Lower lobe of right lung (tissue), 2 donors: ENCODE data around the gene VPS45. TPM values are rescaled to one million over a fixed set of nuclear protein-coding genes. Genes with fewer than 3 reads are reported as not detected.
"Not testable (repeated sequence)": the region's sequence is repeated elsewhere in the genome, so short reads cannot be mapped to it uniquely, and the experiment has no call there.

Experiments used
- ATAC-seq, 2 donors: fragments of 200-7000 bp; cut with Tn5 transposase; one replicate each; pipeline ENCODE4 v1.9.1; 2020 to 2022; ENCODE audit warnings: mild to moderate bottlenecking in 2 of 2, moderate library complexity in 2 of 2
- DNase-seq: peaks from one replicate; pipeline ENCODE4 v3.0.0-alpha.2; 2020
- H3K27ac ChIP-seq: fragments of 200-600 bp; one replicate; pipeline ENCODE4 v1.8.0; 2022
- H3K27me3 ChIP-seq: fragments of 200-600 bp; one replicate; pipeline ENCODE4 v1.8.0; 2022; ENCODE audit warnings: low read depth
- H3K36me3 ChIP-seq: fragments of 200-600 bp; one replicate; pipeline ENCODE4 v1.8.0; 2022; ENCODE audit warnings: mild to moderate bottlenecking
- H3K4me1 ChIP-seq: fragments of 200-600 bp; one replicate; pipeline ENCODE4 v1.8.0; 2022
- H3K4me3 ChIP-seq: fragments of 200-600 bp; one replicate; pipeline ENCODE4 v1.8.0; 2022; ENCODE audit warnings: mild to moderate bottlenecking
- H3K9me3 ChIP-seq: fragments of 200-600 bp; one replicate; pipeline ENCODE4 v1.8.0; 2022
- intact Hi-C: fragments of 100-400 bp; cut with DNase I; formaldehyde crosslinking; loops from one replicate; pipeline ENCODE4 v1.11.0; 2022
- total RNA-seq: library from RNA; stranded (reverse); fragmentation: NEBNext Ultra II Directional; extraction: Animal tissue kit (Norgen Biotek cat#: 25700); gene quantifications from one replicate; pipeline ENCODE4 v1.2.1, GENCODE V29; 2021
- TF ChIP-seq, protein P1 (sequence below): fragments of 200-600 bp; IDR thresholded peaks from one replicate; pipeline ENCODE4 v1.8.0; 2022; ENCODE audit warnings: antibody characterized with exemption, mild to moderate bottlenecking
- donor health status: DM: no; HTN: yes; CAD: no; lungs with severe emphysema.

The VPS45 gene
- total RNA-seq, 1 donor from 2014 or later = 36.1 TPM

DNA sequence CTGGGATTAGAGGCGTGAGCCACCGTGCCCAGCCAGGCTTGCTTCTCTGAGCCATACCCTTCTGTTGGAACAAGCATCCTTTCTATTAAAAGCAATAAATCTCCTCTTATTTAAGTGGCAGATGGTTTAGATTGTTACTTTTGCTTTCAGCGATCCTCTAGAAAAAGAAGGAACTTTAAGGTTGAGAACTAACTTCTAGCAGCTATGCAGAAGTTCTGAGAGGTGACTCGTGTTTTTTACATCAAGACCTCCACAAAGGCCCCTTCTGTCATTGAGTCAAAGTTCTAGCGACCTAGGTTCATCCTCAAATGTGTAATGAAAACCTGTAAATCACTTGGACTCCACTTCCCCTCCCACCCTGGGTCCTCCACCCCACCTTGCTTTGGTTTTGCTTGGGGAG, 112.9 kb downstream of the VPS45 start:
- H3K4me1 ChIP-seq = no peaks in the 10 kb centered on the region
- no peaks in the 10 kb centered on the region for H3K9me3 ChIP-seq
- intact Hi-C loops = no loop called here
- no peaks in the 10 kb centered on the region for H3K27me3 ChIP-seq
- H3K36me3 ChIP-seq = no peaks in the 10 kb centered on the region
- no peak overlapping the region for H3K27ac ChIP-seq
- H3K4me3 ChIP-seq = no peak overlapping the region
- ATAC-seq (no peak), DNase-seq (no peak)
- TF ChIP-seq, protein P1, sequence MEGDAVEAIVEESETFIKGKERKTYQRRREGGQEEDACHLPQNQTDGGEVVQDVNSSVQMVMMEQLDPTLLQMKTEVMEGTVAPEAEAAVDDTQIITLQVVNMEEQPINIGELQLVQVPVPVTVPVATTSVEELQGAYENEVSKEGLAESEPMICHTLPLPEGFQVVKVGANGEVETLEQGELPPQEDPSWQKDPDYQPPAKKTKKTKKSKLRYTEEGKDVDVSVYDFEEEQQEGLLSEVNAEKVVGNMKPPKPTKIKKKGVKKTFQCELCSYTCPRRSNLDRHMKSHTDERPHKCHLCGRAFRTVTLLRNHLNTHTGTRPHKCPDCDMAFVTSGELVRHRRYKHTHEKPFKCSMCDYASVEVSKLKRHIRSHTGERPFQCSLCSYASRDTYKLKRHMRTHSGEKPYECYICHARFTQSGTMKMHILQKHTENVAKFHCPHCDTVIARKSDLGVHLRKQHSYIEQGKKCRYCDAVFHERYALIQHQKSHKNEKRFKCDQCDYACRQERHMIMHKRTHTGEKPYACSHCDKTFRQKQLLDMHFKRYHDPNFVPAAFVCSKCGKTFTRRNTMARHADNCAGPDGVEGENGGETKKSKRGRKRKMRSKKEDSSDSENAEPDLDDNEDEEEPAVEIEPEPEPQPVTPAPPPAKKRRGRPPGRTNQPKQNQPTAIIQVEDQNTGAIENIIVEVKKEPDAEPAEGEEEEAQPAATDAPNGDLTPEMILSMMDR = no peak

DNA sequence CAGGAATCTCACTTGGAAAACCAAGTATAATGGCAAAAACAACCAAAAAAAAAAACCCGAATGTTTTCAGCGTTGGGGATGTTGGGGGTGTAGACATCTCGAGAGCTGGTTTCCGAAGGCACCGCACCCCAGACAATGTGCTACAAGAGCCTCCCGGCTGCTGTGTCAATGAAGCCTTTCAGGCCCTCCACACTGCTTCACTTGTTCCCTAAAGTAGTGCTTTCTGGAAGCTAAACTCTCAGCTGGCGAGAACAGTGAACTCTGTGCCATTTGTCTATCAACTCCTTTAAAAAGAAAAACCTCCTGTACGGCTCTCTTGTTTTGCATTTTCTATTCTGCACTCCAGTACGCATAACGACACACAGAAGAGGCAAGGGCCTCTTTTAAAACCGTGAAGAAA, 114.7 kb downstream of the VPS45 start:
- Histone ChIP-seq H3K4me3 (no peak overlapping the region), H3K27ac (no peak overlapping the region), H3K4me1 (peaks cover 4% of the 10 kb centered on the region), H3K27me3 (no peaks in the 10 kb centered on the region), H3K9me3 (no peaks in the 10 kb centered on the region), H3K36me3 (no peaks in the 10 kb centered on the region)
- intact Hi-C loops = no loop called here
- ATAC-seq (no peak), DNase-seq (no peak)
- TF ChIP-seq, protein P1 = no peak

DNA sequence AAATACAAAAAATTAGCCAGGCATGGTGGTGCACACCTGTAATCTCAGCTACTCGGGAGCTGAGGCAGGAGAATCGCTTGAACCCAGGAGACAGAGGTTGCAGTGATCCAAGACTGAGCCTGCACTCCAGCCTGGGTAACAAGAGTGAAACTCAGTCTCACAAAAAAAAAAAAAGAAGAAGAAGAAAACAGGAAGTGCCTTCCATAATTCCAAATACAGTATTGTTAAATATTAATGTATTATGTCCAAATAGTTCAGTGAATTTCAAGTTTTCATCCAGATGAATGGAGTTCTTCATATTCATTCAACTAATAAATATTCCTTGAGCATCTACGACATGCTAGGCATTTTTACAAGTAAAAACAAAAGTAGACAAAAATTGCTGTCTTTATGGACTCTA, 115.5 kb downstream of the VPS45 start:
- intact Hi-C loops = no loop called here
- H3K4me3 ChIP-seq = no peak overlapping the region

DNA sequence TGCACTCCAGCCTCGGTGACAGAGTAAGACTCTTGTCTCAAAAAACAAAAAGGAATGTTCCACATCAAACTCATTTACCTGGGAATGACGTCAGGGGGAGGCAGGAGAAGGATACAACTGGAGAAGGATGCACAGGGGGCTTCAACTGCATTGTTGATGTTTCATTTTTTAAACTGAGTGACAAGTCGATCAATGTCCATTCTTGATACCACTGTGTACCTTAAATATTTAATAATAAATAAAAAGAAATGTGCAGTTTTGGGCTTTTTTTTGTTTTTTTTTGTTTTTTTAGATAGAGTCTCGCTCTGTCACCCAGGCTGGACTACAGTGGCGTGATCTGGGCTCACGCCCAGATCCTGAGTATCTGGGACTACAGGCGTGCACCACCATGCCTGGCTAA, 117.9 kb downstream of the VPS45 start:
- DNase-seq (no peak), ATAC-seq (no peak)
- no peak overlapping the region for H3K27ac ChIP-seq
- H3K36me3 ChIP-seq = no peaks in the 10 kb centered on the region
- TF ChIP-seq, protein P1 = no peak
- H3K4me1 ChIP-seq = peaks cover 10% of the 10 kb centered on the region
- intact Hi-C loops = no loop called here
- H3K9me3 ChIP-seq = no peaks in the 10 kb centered on the region
- H3K4me3 ChIP-seq = no peak overlapping the region
- H3K27me3 ChIP-seq = no peaks in the 10 kb centered on the region

More for the DNA sequence above, 115.5 kb downstream of the VPS45 start:
- Histone ChIP-seq H3K9me3 (no peaks in the 10 kb centered on the region), H3K27ac (no peak overlapping the region), H3K4me1 (peaks cover 10% of the 10 kb centered on the region), H3K36me3 (no peaks in the 10 kb centered on the region), H3K27me3 (no peaks in the 10 kb centered on the region)
- ATAC-seq = no peak
- DNase-seq = no peak
- TF ChIP-seq, protein P1 = no peak

DNA sequence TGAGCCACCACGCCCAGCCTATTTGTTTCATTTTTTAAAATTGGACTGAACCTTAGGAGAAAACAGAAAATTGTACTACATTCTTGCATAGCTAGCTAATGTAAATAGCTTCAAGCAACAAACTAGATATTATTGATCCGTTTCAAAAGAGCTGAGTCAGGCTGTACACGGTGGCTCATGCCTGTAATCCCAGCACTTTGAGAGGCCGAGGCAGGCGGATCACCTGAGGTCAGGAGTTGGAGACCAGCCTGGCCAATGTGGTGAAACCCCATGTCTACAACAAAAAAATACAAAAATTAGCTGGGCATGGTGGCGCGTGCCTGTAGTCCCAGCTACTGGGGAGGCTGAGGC, 118.8 kb downstream of the VPS45 start:
- intact Hi-C loops, DNase-seq, H3K9me3 ChIP-seq, H3K27me3 ChIP-seq, ATAC-seq, H3K36me3 ChIP-seq: not testable (repeated sequence)
- H3K4me3 ChIP-seq = peak overlapping the region; percentile 22
- peaks cover 10% of the 10 kb centered on the region for H3K4me1 ChIP-seq
- H3K27ac ChIP-seq = peak overlapping the region; percentile 51

DNA sequence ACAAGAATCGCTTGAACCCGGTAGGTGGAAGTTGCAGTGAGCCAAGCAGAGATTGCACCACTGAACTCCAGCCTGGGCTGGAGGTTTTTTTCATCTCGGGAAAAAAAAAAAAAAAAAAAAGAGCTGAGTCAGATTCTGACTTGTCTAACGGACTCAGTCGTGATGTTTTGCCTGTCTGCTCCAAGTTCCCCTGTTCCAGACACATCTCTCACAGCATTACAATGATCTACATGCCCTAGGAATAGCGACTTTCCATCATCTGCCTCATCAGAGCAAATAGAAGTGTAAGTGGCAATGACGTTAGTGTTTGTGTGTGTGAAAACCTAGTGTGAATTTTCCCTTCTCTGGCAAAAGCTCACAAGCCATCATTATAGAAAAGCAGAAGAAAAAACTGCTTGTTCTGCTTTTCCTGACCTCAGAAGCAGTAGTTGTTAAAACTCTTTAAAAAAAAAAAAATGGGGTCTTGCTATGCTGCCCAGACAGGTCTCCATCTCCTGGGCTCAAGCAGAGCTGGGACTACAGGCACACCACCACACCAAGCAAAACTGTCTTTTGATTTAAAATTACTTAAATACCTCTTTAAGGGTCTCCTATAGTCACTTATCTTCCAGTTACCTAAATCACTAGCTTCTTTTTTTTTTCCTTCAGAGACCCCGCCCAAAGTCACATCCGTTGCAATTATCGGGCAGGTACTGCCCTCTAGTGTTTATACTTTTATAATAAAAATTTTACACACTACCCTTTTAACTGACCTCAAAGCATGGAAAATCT, 119.4 kb downstream of the VPS45 start:
- intact Hi-C loops = no loop called here
- H3K4me1 ChIP-seq = peaks cover 10% of the 10 kb centered on the region
- peak overlapping the region; percentile 22 for H3K4me3 ChIP-seq
- DNase-seq (no peak), ATAC-seq (peak; percentile 69 to 84)
- H3K36me3 ChIP-seq = no peaks in the 10 kb centered on the region
- H3K27ac ChIP-seq = peak overlapping the region; percentile 51
- TF ChIP-seq, protein P1 = peak; percentile 58
- H3K27me3 ChIP-seq = no peaks in the 10 kb centered on the region
- no peaks in the 10 kb centered on the region for H3K9me3 ChIP-seq
